Fibroblast of mammary gland (primary cell): ENCODE measurements around the gene ALOX5.

ENCODE experiments used
- DNase-seq: peaks from one replicate; pipeline ENCODE4 v3.0.0-alpha.2; 2010; ENCODE audit warnings: low read depth
- H3K4me3 ChIP-seq: 2 replicates; pipeline ENCODE4 v1.5.1; 2011; ENCODE audit warnings: low read depth, mild to moderate bottlenecking, low read length, moderate library complexity; ENCODE audit not compliant: control insufficient read depth
- CTCF ChIP-seq: conservative IDR thresholded peaks from 2 replicates; pipeline ENCODE4 v1.5.1; 2011; ENCODE audit warnings: low read depth, low read length, inconsistent platforms; ENCODE audit not compliant: control insufficient read depth, insufficient read depth

Gene ALOX5

DNA sequence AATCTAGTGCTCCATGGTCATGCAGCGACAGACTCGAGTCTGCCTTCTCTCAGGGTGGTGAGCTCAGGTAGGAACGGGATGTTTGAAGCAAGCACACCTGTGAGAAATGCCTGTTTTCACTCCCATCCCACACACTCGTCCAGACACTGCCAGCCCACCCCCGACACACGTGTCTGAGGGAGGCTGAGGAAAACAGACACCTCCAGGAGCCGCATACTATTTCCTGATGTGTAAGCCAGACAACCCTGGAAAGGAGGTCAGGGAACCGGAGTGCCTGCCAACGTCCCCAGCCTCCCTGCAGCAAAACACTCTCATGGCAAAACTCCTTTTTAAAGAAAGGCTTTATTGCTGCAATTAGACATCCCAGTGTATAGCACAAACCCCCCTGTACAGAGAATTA, 80.2 kb downstream of the ALOX5 start:
- no peak for TF ChIP-seq CTCF
- DNase-seq: no peak
- no peak overlapping the region for H3K4me3 ChIP-seq

DNA sequence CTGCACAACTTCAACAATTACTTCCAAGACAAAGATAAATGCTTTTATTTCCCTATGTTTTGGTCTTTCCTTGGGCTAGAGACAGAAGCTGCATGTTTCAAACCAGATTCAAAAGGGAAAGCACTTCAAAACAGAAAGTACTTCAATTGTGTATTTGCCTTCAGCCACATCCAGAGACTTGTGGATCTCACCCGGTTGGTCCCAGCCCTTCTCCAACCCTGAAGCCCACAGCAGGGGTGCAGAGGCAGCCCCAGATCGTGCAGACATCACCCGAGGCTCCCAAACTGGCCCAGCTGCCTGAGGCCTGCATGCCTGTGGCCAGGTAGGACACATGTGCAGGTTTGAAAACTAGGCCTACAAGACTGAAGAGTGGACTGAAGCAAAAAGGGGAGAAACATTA, 80.8 kb downstream of the ALOX5 start:
- no peak for DNase-seq
- TF ChIP-seq CTCF: no peak
- no peak overlapping the region for H3K4me3 ChIP-seq

GRCh38 chr10:45456233-45456632, 82.2 kb downstream of the ALOX5 start:
- DNase-seq: no peak
- no peak overlapping the region for H3K4me3 ChIP-seq
- TF ChIP-seq CTCF: no peak

DNA sequence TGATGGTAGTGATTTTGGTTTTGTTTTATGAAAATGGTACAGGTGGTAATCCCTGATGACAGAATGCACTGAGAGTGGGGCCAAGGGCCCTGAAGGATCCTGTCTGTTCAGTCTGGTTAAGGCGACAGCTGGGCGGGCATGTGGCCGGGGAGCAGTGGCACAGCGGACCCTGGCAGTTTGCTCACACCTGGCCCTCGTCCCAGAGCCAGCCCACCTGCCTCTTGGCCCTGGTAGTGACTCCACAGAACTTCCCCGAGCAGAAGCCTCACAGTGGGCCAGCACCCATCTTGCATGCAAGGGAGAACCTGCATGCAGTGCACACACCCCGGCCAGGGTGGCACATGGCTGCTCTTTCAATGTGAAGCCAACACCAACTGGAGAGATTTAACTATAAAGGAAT, 82.8 kb downstream of the ALOX5 start:
- DNase-seq: no peak
- no peak for TF ChIP-seq CTCF
- H3K4me3 ChIP-seq: no peak overlapping the region

- DNase-seq: no peak
- no peak for TF ChIP-seq CTCF
- no peak overlapping the region for H3K4me3 ChIP-seq
These were observed 83.5 kb downstream of the ALOX5 start for GRCh38 chr10:45457487-45457886.

DNA sequence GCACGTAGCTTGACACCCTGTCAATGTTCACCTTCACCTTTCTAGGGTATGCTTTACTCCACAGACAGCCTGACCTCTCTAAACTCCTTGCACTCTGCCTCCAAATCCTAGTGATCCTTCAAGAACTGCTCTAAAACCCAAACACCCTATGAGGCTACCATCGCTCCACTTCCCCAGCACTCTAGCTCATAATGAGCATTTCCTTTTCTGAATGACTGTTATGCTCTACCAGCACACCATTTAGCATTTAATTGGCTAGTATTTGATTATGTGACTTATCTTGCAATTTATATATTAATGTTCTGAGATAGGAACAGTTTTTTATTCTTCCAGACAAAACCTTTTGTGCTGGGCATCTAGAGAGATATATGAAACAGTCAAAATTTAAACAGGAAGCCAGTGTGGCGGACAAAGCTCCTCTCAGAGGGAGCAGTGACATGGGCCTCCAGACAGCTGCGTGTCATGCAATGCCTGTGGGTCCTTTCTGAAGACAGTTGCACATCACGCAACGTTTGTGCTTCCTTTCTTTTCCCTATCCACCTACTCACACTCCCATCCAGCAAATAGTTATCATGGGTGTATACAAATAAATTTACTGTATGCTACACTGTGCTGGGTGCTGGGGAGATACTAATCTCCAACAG, 86.3 kb downstream of the ALOX5 start:
- no peak for DNase-seq
- TF ChIP-seq CTCF: no peak
- no peak overlapping the region for H3K4me3 ChIP-seq

DNA sequence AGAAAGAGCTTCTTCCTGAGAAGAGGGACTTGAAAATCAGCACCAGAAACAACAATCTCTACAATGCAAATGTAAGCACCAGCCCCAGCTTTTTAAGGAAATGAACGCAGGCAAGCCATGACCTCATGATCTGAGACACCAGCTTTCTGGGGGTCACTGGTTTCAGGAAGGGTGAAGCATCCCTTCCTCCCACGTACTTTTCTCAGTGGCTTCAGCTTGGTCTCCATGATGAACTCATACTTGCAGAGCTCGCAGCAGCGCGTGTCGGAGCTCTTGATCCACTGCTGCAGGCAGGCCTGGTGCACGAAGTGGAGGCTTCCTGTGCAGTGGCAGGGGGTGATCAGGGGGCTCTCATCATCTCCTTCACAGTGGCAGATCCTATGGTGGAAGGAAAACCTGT, 87.0 kb downstream of the ALOX5 start:
- no peak for TF ChIP-seq CTCF
- no peak overlapping the region for H3K4me3 ChIP-seq
- no peak for DNase-seq
